Astrocyte (in vitro differentiated cells and primary cell): Measurements from ENCODE around the gene HSD17B12.

ENCODE experiments used
- EZH2 ChIP-seq: IDR thresholded peaks from 2 replicates; pipeline ENCODE4 v1.6.1; 2012; ENCODE audit warnings: mild to moderate bottlenecking, low read length, inconsistent platforms; ENCODE audit not compliant: insufficient read depth
- TF ChIP-seq, protein P1 (sequence below): IDR thresholded peaks from 2 replicates; pipeline ENCODE4 v1.5.1; 2011; ENCODE audit warnings: low read depth, mild to moderate bottlenecking, inconsistent platforms, low read length, moderate library complexity; ENCODE audit not compliant: insufficient read depth

DNA sequence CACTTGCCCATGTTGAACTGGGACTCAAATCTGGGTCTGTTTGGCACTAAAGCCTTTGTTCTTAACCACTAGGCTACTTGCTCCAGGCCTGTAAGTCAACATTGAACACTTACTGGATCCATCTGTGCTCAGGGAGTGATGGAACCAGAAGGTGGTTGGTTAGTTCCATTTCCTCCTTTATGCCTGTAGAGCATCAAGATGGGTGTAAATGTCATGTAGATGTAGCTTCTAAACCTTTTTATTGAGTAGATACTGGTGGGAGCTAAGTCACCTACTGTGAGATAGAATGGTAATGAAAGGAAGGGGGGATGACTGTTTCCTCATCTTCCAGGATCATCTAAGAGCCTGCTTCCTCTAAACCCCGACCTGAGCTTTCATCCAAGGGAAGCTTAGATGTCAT lies 161.5 kb downstream of the HSD17B12 start:
- TF ChIP-seq, protein P1, sequence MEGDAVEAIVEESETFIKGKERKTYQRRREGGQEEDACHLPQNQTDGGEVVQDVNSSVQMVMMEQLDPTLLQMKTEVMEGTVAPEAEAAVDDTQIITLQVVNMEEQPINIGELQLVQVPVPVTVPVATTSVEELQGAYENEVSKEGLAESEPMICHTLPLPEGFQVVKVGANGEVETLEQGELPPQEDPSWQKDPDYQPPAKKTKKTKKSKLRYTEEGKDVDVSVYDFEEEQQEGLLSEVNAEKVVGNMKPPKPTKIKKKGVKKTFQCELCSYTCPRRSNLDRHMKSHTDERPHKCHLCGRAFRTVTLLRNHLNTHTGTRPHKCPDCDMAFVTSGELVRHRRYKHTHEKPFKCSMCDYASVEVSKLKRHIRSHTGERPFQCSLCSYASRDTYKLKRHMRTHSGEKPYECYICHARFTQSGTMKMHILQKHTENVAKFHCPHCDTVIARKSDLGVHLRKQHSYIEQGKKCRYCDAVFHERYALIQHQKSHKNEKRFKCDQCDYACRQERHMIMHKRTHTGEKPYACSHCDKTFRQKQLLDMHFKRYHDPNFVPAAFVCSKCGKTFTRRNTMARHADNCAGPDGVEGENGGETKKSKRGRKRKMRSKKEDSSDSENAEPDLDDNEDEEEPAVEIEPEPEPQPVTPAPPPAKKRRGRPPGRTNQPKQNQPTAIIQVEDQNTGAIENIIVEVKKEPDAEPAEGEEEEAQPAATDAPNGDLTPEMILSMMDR: no peak
- no peak for TF ChIP-seq EZH2
